CD14-positive monocyte (primary cell): Measurements from ENCODE around the gene PATJ. TPM values are rescaled to one million over a fixed set of nuclear protein-coding genes. Genes with fewer than 3 reads are reported as not detected.

Experiments used
- DNase-seq, 3 donors: peaks; one replicate each; pipeline ENCODE4 v3.0.0-alpha.2; 2011 to 2022
- H2AFZ ChIP-seq: 2 replicates; pipeline ENCODE4 v1.6.0; 2012; ENCODE audit warnings: mild to moderate bottlenecking, low read depth, low read length, inconsistent platforms; ENCODE audit not compliant: insufficient read depth, poor library complexity, severe bottlenecking
- H3K27ac ChIP-seq, 2 donors: 1 replicate in 1 of 2; 2 replicates in 1 of 2; pipeline ENCODE4 v1.5.1; 2012 to 2013; ENCODE audit warnings: low read length in 2 of 2, control low read depth in 1 of 2, inconsistent platforms in 1 of 2, low read depth in 1 of 2, mild to moderate bottlenecking in 1 of 2
- H3K27me3 ChIP-seq, 2 donors: one replicate each; pipeline versions ENCODE4 v1.6.0 to v1.6.1; 2011 to 2013; ENCODE audit warnings: low read length in 2 of 2; ENCODE audit not compliant: control insufficient read depth in 2 of 2, insufficient read depth in 2 of 2
- H3K36me3 ChIP-seq, 2 donors: replicated peaks in 1 of 2; 1 replicate in 1 of 2; 2 replicates in 1 of 2; pipeline versions ENCODE4 v1.5.1 to v1.6.1; 2012 to 2013; ENCODE audit warnings: low read length in 2 of 2, control low read depth in 1 of 2, inconsistent platforms in 1 of 2, mild to moderate bottlenecking in 1 of 2; ENCODE audit not compliant: insufficient read depth in 2 of 2, control insufficient read depth in 1 of 2
- H3K4me1 ChIP-seq, 2 donors: 1 replicate in 1 of 2; 2 replicates in 1 of 2; pipeline versions ENCODE4 v1.5.1 to v1.6.1; 2012 to 2013; ENCODE audit warnings: low read length in 2 of 2, control low read depth in 1 of 2, inconsistent platforms in 1 of 2, mild to moderate bottlenecking in 1 of 2, moderate library complexity in 1 of 2; ENCODE audit not compliant: insufficient read depth in 2 of 2, control insufficient read depth in 1 of 2
- H3K4me2 ChIP-seq: replicated peaks from 2 replicates; pipeline ENCODE3; 2012; ENCODE audit warnings: low read length, moderate library complexity, mild to moderate bottlenecking; ENCODE audit not compliant: poor library complexity, severe bottlenecking; ENCODE audit errors: extremely low read depth
- H3K4me3 ChIP-seq, 3 experiments: fragments of 200-600 bp in 1 of 3; sonication (generic) in 1 of 3; replicated peaks in 1 of 3; 1 replicate in 2 of 3; 2 replicates in 1 of 3; pipeline ENCODE4 v1.5.1; 2011 to 2013; ENCODE audit warnings: low read length in 3 of 3, mild to moderate bottlenecking in 3 of 3, control low read depth in 2 of 3, low read depth in 2 of 3, inconsistent platforms in 1 of 3, moderate library complexity in 1 of 3
- H3K79me2 ChIP-seq: 2 replicates; pipeline ENCODE4 v1.6.0; 2012; ENCODE audit warnings: mild to moderate bottlenecking, control low read depth, inconsistent platforms, low read length, moderate library complexity; ENCODE audit not compliant: insufficient read depth
- H3K9ac ChIP-seq: 2 replicates; pipeline ENCODE4 v1.6.0; 2017; ENCODE audit warnings: low read length, mild to moderate bottlenecking; ENCODE audit not compliant: insufficient read depth, poor library complexity, severe bottlenecking
- H3K9me3 ChIP-seq, 2 donors: replicated peaks in 1 of 2; 1 replicate in 1 of 2; 2 replicates in 1 of 2; pipeline versions ENCODE4 v1.5.1 to v1.6.1; 2012 to 2013; ENCODE audit warnings: low read length in 2 of 2, control low read depth in 1 of 2; ENCODE audit not compliant: control insufficient read depth in 1 of 2, insufficient read depth in 1 of 2
- H4K20me1 ChIP-seq: 2 replicates; pipeline ENCODE4 v1.6.0; 2012; ENCODE audit warnings: mild to moderate bottlenecking, low read length, control low read depth, moderate library complexity; ENCODE audit not compliant: insufficient read depth
- H3K27ac Mint-ChIP-seq, 7 donors: one replicate each; pipeline ENCODE4 v1.8.0; 2020; ENCODE audit warnings: mild to moderate bottlenecking in 7 of 7, mixed read lengths in 7 of 7, moderate library complexity in 6 of 7, inconsistent platforms in 2 of 7
- H3K27me3 Mint-ChIP-seq, 3 donors: one replicate each; pipeline ENCODE4 v1.8.0; 2021 to 2022; ENCODE audit warnings: low read depth in 3 of 3, mild to moderate bottlenecking in 3 of 3, mixed read lengths in 3 of 3, moderate library complexity in 3 of 3, inconsistent platforms in 1 of 3
- H3K36me3 Mint-ChIP-seq, 2 donors: one replicate each; pipeline ENCODE4 v1.8.0; 2020; ENCODE audit warnings: mixed read lengths in 2 of 2, inconsistent platforms in 1 of 2, mild to moderate bottlenecking in 1 of 2
- H3K4me1 Mint-ChIP-seq: one replicate; pipeline ENCODE4 v1.8.0; 2020; ENCODE audit warnings: mild to moderate bottlenecking, mixed read lengths
- H3K4me3 Mint-ChIP-seq, 2 donors: one replicate each; pipeline ENCODE4 v1.8.0; 2020; ENCODE audit warnings: mild to moderate bottlenecking in 2 of 2, mixed read lengths in 2 of 2, moderate library complexity in 1 of 2
- H3K9me3 Mint-ChIP-seq, 7 donors: one replicate each; pipeline ENCODE4 v1.8.0; 2020 to 2022; ENCODE audit warnings: mixed read lengths in 7 of 7, mild to moderate bottlenecking in 6 of 7, moderate library complexity in 6 of 7, inconsistent platforms in 2 of 7
- CTCF ChIP-seq: fragments of 200-600 bp; IDR thresholded peaks from one replicate; pipeline ENCODE4 v1.8.0; 2022; ENCODE audit warnings: antibody characterized with exemption, mild to moderate bottlenecking
- WGBS: methylation state at CpG from one replicate; pipeline ENCODE4 v1.1.5; 2013; ENCODE audit warnings: missing lambda C conversion rate; ENCODE audit not compliant: insufficient coverage; 5-methylcytosine and 5-hydroxymethylcytosine counted together
- intact Hi-C, 2 donors: fragments of 100-400 bp; cut with micrococcal nuclease; formaldehyde crosslinking; loops; one replicate each; pipeline versions ENCODE4 v1.15.0 to v1.15.1; 2023
- polyA plus RNA-seq, 3 donors: library from polyadenylated mRNA; depleted of rRNA in 1 of 3; unstranded in 2 of 3; stranded (reverse) in 1 of 3; fragments of 300-500 nt in 2 of 3; fragments of >200 nt in 1 of 3; fragmentation: Illumina TruSeq in 2 of 3; gene quantifications; 1 replicate in 2 of 3; 2 replicates in 1 of 3; pipeline ENCODE4 v1.2.3, GENCODE V29; 2012 to 2021

Gene PATJ
- polyA plus RNA-seq, 3 donors: 0.01 to 0.23 TPM; not detected in 1

GRCh38 chr1:61752921-61753389 lies 10.7 kb downstream of the PATJ start:
- Histone ChIP-seq H3K4me3 (no peak overlapping the region), H3K27me3 (no peaks in the 10 kb centered on the region), H3K36me3 (no peaks in the 10 kb centered on the region), H4K20me1 (no peaks in the 10 kb centered on the region), H3K9ac (no peak overlapping the region), H3K9me3 (no peaks in the 10 kb centered on the region), H2AFZ (no peak overlapping the region), H3K27ac (no peak overlapping the region), H3K4me2 (no peak overlapping the region), H3K79me2 (no peaks in the 10 kb centered on the region), H3K4me1 (no peaks in the 10 kb centered on the region)
- WGBS: no CpG with 5 or more reads among the region's 1 CpG
- Mint-ChIP-seq H3K4me3 (no peak overlapping the region), H3K36me3 (no peaks in the 10 kb centered on the region), H3K9me3 (peaks cover 0 to 2% (median 0%) of the 10 kb centered on the region in 7 donors), H3K27me3 (peaks cover 0 to 2% (median under 1%) of the 10 kb centered on the region in 3 donors), H3K4me1 (no peaks in the 10 kb centered on the region), H3K27ac (no peak overlapping the region)
- no peak for TF ChIP-seq CTCF
- no peak for DNase-seq
- intact Hi-C loops: no loop called here

GRCh38 chr1:61753998-61754508 lies 11.8 kb downstream of the PATJ start:
- TF ChIP-seq CTCF: no peak
- no CpG with 5 or more reads among the region's 1 CpG for WGBS
- H3K9me3 Mint-ChIP-seq: peaks cover 0 to 2% (median 0%) of the 10 kb centered on the region in 7 donors

More at GRCh38 chr1:61753998-61754508, 11.8 kb downstream of the PATJ start:
- no peak for DNase-seq
- no peak overlapping the region for H3K4me3 Mint-ChIP-seq
- H4K20me1 ChIP-seq: no peaks in the 10 kb centered on the region
- intact Hi-C loops: no loop called here
- no peaks in the 10 kb centered on the region for H3K36me3 ChIP-seq
- no peak overlapping the region for H3K27ac Mint-ChIP-seq
- no peak overlapping the region for H3K4me2 ChIP-seq
- H3K27me3 ChIP-seq: no peaks in the 10 kb centered on the region
- no peak overlapping the region for H3K27ac ChIP-seq
- H3K4me1 Mint-ChIP-seq: no peaks in the 10 kb centered on the region
- H3K9me3 ChIP-seq: no peaks in the 10 kb centered on the region
- no peak overlapping the region for H2AFZ ChIP-seq
- peaks cover 0 to 2% (median 0%) of the 10 kb centered on the region in 3 donors for H3K27me3 Mint-ChIP-seq
- no peak overlapping the region for H3K4me3 ChIP-seq
- H3K4me1 ChIP-seq: no peaks in the 10 kb centered on the region
- H3K79me2 ChIP-seq: no peaks in the 10 kb centered on the region
- H3K36me3 Mint-ChIP-seq: no peaks in the 10 kb centered on the region
- H3K9ac ChIP-seq: no peak overlapping the region
